Panc1 (cell line): ENCODE data around the gene DNAJB8. TPM values are rescaled to one million over a fixed set of nuclear protein-coding genes. Genes with fewer than 3 reads are reported as not detected.
A peak's percentile ranks its signal among the peaks of the same experiment; 100 is the strongest.

Experiments used
- ATAC-seq: fragments of 200-7000 bp; cut with Tn5 transposase; 2 replicates; pipeline ENCODE4 v1.9.1; 2020; ENCODE audit warnings: mild to moderate bottlenecking, moderate library complexity
- BruUV-seq: library from RNA; stranded (reverse); fragments of 400-500 nt; replicated peaks from 2 replicates; lab custom pipeline; 2021; lab: Mats Ljungman, UMichigan
- CTCF ChIA-PET: fragments of 300-600 bp; sonication (Branson Sonifier 250); formaldehyde crosslinking; loops from one replicate; lab custom pipeline; 2022; ENCODE audit warnings: antibody characterized with exemption; lab: Charles Lee
- POLR2A ChIA-PET: fragments of 300-600 bp; sonication (Branson Sonifier 250); formaldehyde crosslinking; loops from one replicate; lab custom pipeline; 2022; ENCODE audit warnings: antibody characterized with exemption; lab: Charles Lee
- DNase-seq: peaks from one replicate; pipeline ENCODE4 v3.0.0-alpha.2; 2010; ENCODE audit warnings: low read depth, low spot score
- H3K27ac ChIP-seq: 2 replicates; pipeline ENCODE4 v1.5.1; 2011; ENCODE audit warnings: mild to moderate bottlenecking, low read length, inconsistent platforms
- H3K27me3 ChIP-seq: fragments of 200-500 bp; sonication (Bioruptor generic); 2 replicates; pipeline ENCODE4 v1.6.0; 2014; ENCODE audit warnings: low read length, inconsistent platforms; ENCODE audit not compliant: control insufficient read depth, insufficient read depth
- H3K36me3 ChIP-seq: fragments of 200-500 bp; sonication (Bioruptor generic); 2 replicates; pipeline ENCODE4 v1.5.1; 2014; ENCODE audit warnings: inconsistent platforms, mild to moderate bottlenecking, low read length, moderate library complexity; ENCODE audit not compliant: control insufficient read depth, insufficient read depth
- H3K4me1 ChIP-seq: 2 replicates; pipeline ENCODE4 v1.5.1; 2011; ENCODE audit warnings: inconsistent platforms, mild to moderate bottlenecking, low read length, moderate library complexity; ENCODE audit not compliant: control insufficient read depth, insufficient read depth
- H3K4me3 ChIP-seq, 2 experiments: 2 replicates each; pipeline ENCODE4 v1.5.1; 2011 to 2012; ENCODE audit warnings: low read depth in 2 of 2, low read length in 2 of 2, mild to moderate bottlenecking in 2 of 2, inconsistent platforms in 1 of 2, moderate library complexity in 1 of 2
- H3K9me3 ChIP-seq: fragments of 200-500 bp; sonication (Bioruptor generic); 2 replicates; pipeline ENCODE4 v1.5.1; 2014; ENCODE audit warnings: low read depth, mild to moderate bottlenecking, inconsistent platforms, low read length, moderate library complexity; ENCODE audit not compliant: control insufficient read depth, insufficient read depth
- POLR2AphosphoS5 ChIP-seq: IDR thresholded peaks from 2 replicates; pipeline ENCODE4 v1.6.1; 2012; ENCODE audit warnings: mild to moderate bottlenecking, low read depth, low read length, moderate library complexity
- SIN3A ChIP-seq: IDR thresholded peaks from 2 replicates; pipeline ENCODE4 v1.6.1; 2012; ENCODE audit warnings: low read depth, mild to moderate bottlenecking, low read length, moderate library complexity, borderline replicate concordance; ENCODE audit not compliant: insufficient read depth
- TCF7L2 ChIP-seq: IDR thresholded peaks from 2 replicates; pipeline ENCODE4 v1.6.1; 2011; ENCODE audit warnings: mild to moderate bottlenecking, low read depth, low read length, inconsistent platforms
- in situ Hi-C: cut with HindIII; loops from 2 replicates; pipeline ENCODE4 v1.10.0; 2016; ENCODE audit warnings: low sequenced_read_pairs, low pct_unique_long_range_greater_than_20kb
- intact Hi-C: fragments of 100-400 bp; cut with micrococcal nuclease; formaldehyde crosslinking; loops from one replicate; pipeline ENCODE4 v1.10.0; 2022; ENCODE audit not compliant: unreplicated experiment
- total RNA-seq: library from RNA; stranded (reverse); gene quantifications from one replicate; pipeline ENCODE4 v1.2.1, GENCODE V29; 2021; ENCODE audit not compliant: unreplicated experiment
- TF ChIP-seq, protein P1 (sequence below): fragments of 450-650 bp; IDR thresholded peaks from 2 replicates; pipeline ENCODE4 v1.5.1; 2017; ENCODE audit warnings: mild to moderate bottlenecking
- TF ChIP-seq, protein P2 (sequence below), 2 experiments: IDR thresholded peaks; 2 replicates each; pipeline ENCODE4 v1.6.1; 2011 to 2012; ENCODE audit warnings: low read depth in 2 of 2, control low read depth in 1 of 2, low read length in 1 of 2, mild to moderate bottlenecking in 1 of 2, moderate library complexity in 1 of 2; ENCODE audit not compliant: insufficient read depth in 1 of 2

DNAJB8 gene
- total RNA-seq, 1 experiment from 2014 or later, result not detected

- peak; percentile 53 for TF ChIP-seq POLR2AphosphoS5
- no peak for TF ChIP-seq TCF7L2
- TF ChIP-seq, protein P1, sequence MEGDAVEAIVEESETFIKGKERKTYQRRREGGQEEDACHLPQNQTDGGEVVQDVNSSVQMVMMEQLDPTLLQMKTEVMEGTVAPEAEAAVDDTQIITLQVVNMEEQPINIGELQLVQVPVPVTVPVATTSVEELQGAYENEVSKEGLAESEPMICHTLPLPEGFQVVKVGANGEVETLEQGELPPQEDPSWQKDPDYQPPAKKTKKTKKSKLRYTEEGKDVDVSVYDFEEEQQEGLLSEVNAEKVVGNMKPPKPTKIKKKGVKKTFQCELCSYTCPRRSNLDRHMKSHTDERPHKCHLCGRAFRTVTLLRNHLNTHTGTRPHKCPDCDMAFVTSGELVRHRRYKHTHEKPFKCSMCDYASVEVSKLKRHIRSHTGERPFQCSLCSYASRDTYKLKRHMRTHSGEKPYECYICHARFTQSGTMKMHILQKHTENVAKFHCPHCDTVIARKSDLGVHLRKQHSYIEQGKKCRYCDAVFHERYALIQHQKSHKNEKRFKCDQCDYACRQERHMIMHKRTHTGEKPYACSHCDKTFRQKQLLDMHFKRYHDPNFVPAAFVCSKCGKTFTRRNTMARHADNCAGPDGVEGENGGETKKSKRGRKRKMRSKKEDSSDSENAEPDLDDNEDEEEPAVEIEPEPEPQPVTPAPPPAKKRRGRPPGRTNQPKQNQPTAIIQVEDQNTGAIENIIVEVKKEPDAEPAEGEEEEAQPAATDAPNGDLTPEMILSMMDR, result peak; percentile 74
- no peak overlapping the region for H3K4me3 ChIP-seq
- H3K27me3 ChIP-seq, result peaks cover 3% of the 10 kb centered on the region; the same call in 1 of the 2 replicates
- ChIA-PET CTCF (no interaction called here), POLR2A (no interaction called here)
- ATAC-seq (peak; percentile 60), DNase-seq (no peak)
- no TSS peak for BruUV-seq
- in situ Hi-C loops, result no loop called here
- H3K9me3 ChIP-seq, result no peaks in the 10 kb centered on the region
- intact Hi-C loops, result loop anchor here (2.0 to 5.0 kb wide), 3 partner anchors 76 to 331 kb away; no protein-coding TSS in a partner anchor
- no peaks in the 10 kb centered on the region for H3K36me3 ChIP-seq
- no peak overlapping the region for H3K27ac ChIP-seq
- peaks cover under 1% of the 10 kb centered on the region; the same call in 1 of the 2 replicates for H3K4me1 ChIP-seq
These were observed 36.5 kb upstream of the DNAJB8 start for GRCh38 chr3:128503164-128503651.

DNA sequence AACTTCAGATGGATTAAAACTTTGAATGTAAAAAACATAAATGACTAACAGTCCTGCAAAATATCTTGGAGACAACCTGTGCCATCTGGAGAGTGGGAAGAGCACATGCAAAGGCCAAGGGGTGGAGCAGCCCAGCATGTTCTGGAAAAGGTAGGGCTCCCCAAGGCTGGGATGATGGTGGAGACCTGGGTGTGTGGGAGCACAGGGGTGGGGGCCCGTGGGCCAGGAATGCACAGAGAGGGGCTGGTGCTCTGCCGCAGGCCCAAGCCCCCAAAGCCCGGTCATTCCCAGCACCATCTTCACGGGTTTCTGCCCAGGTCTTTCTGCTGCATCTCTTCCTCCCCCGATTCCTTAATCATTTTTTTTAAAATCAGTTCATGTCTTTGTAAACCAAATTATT lies 36.0 kb upstream of the DNAJB8 start:
- POLR2A ChIA-PET, result no interaction called here
- CTCF ChIA-PET, result no interaction called here
- H3K4me1 ChIP-seq, result peaks cover 3% of the 10 kb centered on the region; the same call in 1 of the 2 replicates
- TF ChIP-seq, protein P2, sequence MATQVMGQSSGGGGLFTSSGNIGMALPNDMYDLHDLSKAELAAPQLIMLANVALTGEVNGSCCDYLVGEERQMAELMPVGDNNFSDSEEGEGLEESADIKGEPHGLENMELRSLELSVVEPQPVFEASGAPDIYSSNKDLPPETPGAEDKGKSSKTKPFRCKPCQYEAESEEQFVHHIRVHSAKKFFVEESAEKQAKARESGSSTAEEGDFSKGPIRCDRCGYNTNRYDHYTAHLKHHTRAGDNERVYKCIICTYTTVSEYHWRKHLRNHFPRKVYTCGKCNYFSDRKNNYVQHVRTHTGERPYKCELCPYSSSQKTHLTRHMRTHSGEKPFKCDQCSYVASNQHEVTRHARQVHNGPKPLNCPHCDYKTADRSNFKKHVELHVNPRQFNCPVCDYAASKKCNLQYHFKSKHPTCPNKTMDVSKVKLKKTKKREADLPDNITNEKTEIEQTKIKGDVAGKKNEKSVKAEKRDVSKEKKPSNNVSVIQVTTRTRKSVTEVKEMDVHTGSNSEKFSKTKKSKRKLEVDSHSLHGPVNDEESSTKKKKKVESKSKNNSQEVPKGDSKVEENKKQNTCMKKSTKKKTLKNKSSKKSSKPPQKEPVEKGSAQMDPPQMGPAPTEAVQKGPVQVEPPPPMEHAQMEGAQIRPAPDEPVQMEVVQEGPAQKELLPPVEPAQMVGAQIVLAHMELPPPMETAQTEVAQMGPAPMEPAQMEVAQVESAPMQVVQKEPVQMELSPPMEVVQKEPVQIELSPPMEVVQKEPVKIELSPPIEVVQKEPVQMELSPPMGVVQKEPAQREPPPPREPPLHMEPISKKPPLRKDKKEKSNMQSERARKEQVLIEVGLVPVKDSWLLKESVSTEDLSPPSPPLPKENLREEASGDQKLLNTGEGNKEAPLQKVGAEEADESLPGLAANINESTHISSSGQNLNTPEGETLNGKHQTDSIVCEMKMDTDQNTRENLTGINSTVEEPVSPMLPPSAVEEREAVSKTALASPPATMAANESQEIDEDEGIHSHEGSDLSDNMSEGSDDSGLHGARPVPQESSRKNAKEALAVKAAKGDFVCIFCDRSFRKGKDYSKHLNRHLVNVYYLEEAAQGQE (IDR thresholded peaks at IDR 0.05; ENCODE audit: insufficient read depth in 1 of 2, low read depth in 2 of 2, low read length in 1 of 2), result no peak
- TF ChIP-seq, protein P1, result no peak
- no peak for TF ChIP-seq SIN3A
- no peak for TF ChIP-seq POLR2AphosphoS5
- no peak for TF ChIP-seq TCF7L2
- DNase-seq (no peak), ATAC-seq (no peak)
- H3K36me3 ChIP-seq, result no peaks in the 10 kb centered on the region
- in situ Hi-C loops, result no loop called here
- BruUV-seq, result no TSS peak
- intact Hi-C loops, result loop anchor here (2.0 to 5.0 kb wide), 3 partner anchors 76 to 330 kb away; no protein-coding TSS in a partner anchor
- no peak overlapping the region for H3K27ac ChIP-seq
- H3K27me3 ChIP-seq, result no peaks in the 10 kb centered on the region
- no peak overlapping the region for H3K4me3 ChIP-seq
- H3K9me3 ChIP-seq, result no peaks in the 10 kb centered on the region
